PC-9 (cell line): ENCODE data around the gene KRT16. TPM values are rescaled to one million over a fixed set of nuclear protein-coding genes. Genes with fewer than 3 reads are reported as not detected.
"Not testable (repeated sequence)": the region's sequence is repeated elsewhere in the genome, so short reads cannot be mapped to it uniquely, and the experiment has no call there.

Experiments used
- BruUV-seq: library from RNA; stranded (reverse); fragments of 400-500 nt; replicated peaks from 2 replicates; lab custom pipeline; 2021; lab: Mats Ljungman, UMichigan
- CTCF ChIA-PET: fragments of 300-600 bp; sonication (Branson Sonifier 250); formaldehyde crosslinking; loops from one replicate; lab custom pipeline; 2022; ENCODE audit warnings: antibody characterized with exemption; lab: Charles Lee
- POLR2A ChIA-PET: fragments of 300-600 bp; sonication (Branson Sonifier 250); formaldehyde crosslinking; loops from one replicate; lab custom pipeline; 2022; ENCODE audit warnings: antibody characterized with exemption; ENCODE audit not compliant: unreplicated experiment; lab: Charles Lee
- DNase-seq, 2 experiments: peaks; one replicate each; pipeline versions ENCODE4 v3.0.0 to v3.0.0-alpha.2; 2015 to 2022; ENCODE audit warnings: mixed read lengths in 1 of 2
- H2AFZ ChIP-seq: fragments of 200-600 bp; sonication (generic); 2 replicates; pipeline ENCODE4 v1.8.1; 2017; ENCODE audit warnings: antibody characterized with exemption
- H3F3A ChIP-seq: fragments of 200-600 bp; sonication (generic); 2 replicates; pipeline ENCODE4 v1.8.1; 2017; ENCODE audit warnings: antibody characterized with exemption, mild to moderate bottlenecking, low read depth; ENCODE audit not compliant: insufficient read depth
- H3K27ac ChIP-seq: fragments of 200-600 bp; sonication (generic); 2 replicates; pipeline ENCODE4 v1.6.1; 2016; ENCODE audit warnings: mixed run types
- H3K27me3 ChIP-seq: fragments of 200-600 bp; sonication (generic); 2 replicates; pipeline ENCODE4 v1.6.1; 2016; ENCODE audit warnings: low read depth, mixed run types; ENCODE audit not compliant: insufficient read depth
- H3K36me3 ChIP-seq: fragments of 200-600 bp; sonication (generic); 2 replicates; pipeline ENCODE4 v1.6.1; 2016; ENCODE audit warnings: low read depth, mixed run types
- H3K4me1 ChIP-seq: fragments of 200-600 bp; sonication (generic); replicated peaks from 2 replicates; pipeline ENCODE4 v1.6.1; 2016; ENCODE audit warnings: mixed run types; ENCODE audit not compliant: insufficient read depth
- H3K4me2 ChIP-seq: fragments of 200-600 bp; sonication (generic); 2 replicates; pipeline ENCODE4 v1.6.1; 2017; ENCODE audit warnings: mixed run types
- H3K4me3 ChIP-seq: fragments of 200-600 bp; sonication (generic); 2 replicates; pipeline ENCODE4 v1.6.1; 2016; ENCODE audit warnings: mixed run types
- H3K79me2 ChIP-seq: fragments of 200-600 bp; sonication (generic); 2 replicates; pipeline ENCODE4 v1.6.1; 2017; ENCODE audit warnings: low read depth, mixed run types
- H3K9me2 ChIP-seq: fragments of 200-600 bp; sonication (generic); 2 replicates; pipeline ENCODE4 v1.8.1; 2017; ENCODE audit warnings: mild to moderate bottlenecking; ENCODE audit not compliant: insufficient read depth
- H3K9me3 ChIP-seq: fragments of 200-600 bp; sonication (generic); 2 replicates; pipeline ENCODE4 v1.8.1; 2016; ENCODE audit warnings: low read depth; ENCODE audit not compliant: insufficient read depth
- H4K20me1 ChIP-seq: fragments of 200-600 bp; sonication (generic); 2 replicates; pipeline ENCODE4 v1.8.1; 2017; ENCODE audit not compliant: insufficient read depth
- CTCF ChIP-seq: fragments of 200-600 bp; sonication (generic); conservative IDR thresholded peaks from 2 replicates; pipeline ENCODE4 v1.6.1; 2017; ENCODE audit warnings: mixed run types, antibody characterized with exemption, mild to moderate bottlenecking, moderate library complexity
- EZH2 ChIP-seq: fragments of 200-600 bp; sonication (generic); IDR thresholded peaks from 2 replicates; pipeline ENCODE4 v1.8.0; 2017; ENCODE audit warnings: antibody characterized with exemption, low read depth
- intact Hi-C: fragments of 100-400 bp; cut with micrococcal nuclease; formaldehyde crosslinking; loops from one replicate; pipeline ENCODE4 v1.10.0; 2022; ENCODE audit not compliant: unreplicated experiment
- total RNA-seq: library from RNA; stranded (reverse); gene quantifications from 2 replicates; pipeline ENCODE4 v1.2.3, GENCODE V29; 2021

Gene KRT16
- total RNA-seq, 1 experiment from 2014 or later = 41.7 TPM

- H3K27ac ChIP-seq = no peak overlapping the region
- no peaks in the 10 kb centered on the region for H3K36me3 ChIP-seq
- H4K20me1 ChIP-seq = no peaks in the 10 kb centered on the region
- no peaks in the 10 kb centered on the region for H3K9me3 ChIP-seq
- intact Hi-C loops = loop anchor here (2.0 to 5.0 kb wide), 2 partner anchors 22 to 845 kb away; partner anchors contain the start of gene KRT17
- H2AFZ ChIP-seq = no peak overlapping the region
- peaks cover 44% of the 10 kb centered on the region for H3K4me1 ChIP-seq
- ChIA-PET POLR2A (interaction anchor here (0.6 kb wide), 1 partner anchor 67 kb away, joined by 3 read pairs; no protein-coding TSS in a partner anchor), CTCF (interaction anchor here (0.6 to 2.7 kb wide), 4 partner anchors 14 to 111 kb away, joined by 3 to 47 read pairs (median 10); no protein-coding TSS in a partner anchor)
- TF ChIP-seq CTCF (no peak), EZH2 (no peak)
- H3K4me3 ChIP-seq = no peak overlapping the region
- H3K4me2 ChIP-seq = peak overlapping the region; percentile 88
- DNase-seq = no peak
- H3K79me2 ChIP-seq = peaks cover 5% of the 10 kb centered on the region; the same call in 1 of the 2 replicates
- H3K27me3 ChIP-seq = no peaks in the 10 kb centered on the region
- H3K9me2 ChIP-seq = no peaks in the 10 kb centered on the region
- peaks cover 20% of the 10 kb centered on the region for H3F3A ChIP-seq
- BruUV-seq = no TSS peak
These were observed 34.7 kb upstream of the KRT16 start for GRCh38 chr17:41647038-41647813.

- peaks cover 9% of the 10 kb centered on the region for H3F3A ChIP-seq
- no peak overlapping the region for H3K4me3 ChIP-seq
- H3K9me3 ChIP-seq = no peaks in the 10 kb centered on the region
- H3K27me3 ChIP-seq = no peaks in the 10 kb centered on the region
- no peak overlapping the region for H3K27ac ChIP-seq
- ChIA-PET POLR2A (no interaction called here), CTCF (no interaction called here)
- no peak for DNase-seq
- no peak overlapping the region for H3K4me2 ChIP-seq
- peaks cover 16% of the 10 kb centered on the region for H3K4me1 ChIP-seq
- no peaks in the 10 kb centered on the region for H3K36me3 ChIP-seq
- no peaks in the 10 kb centered on the region for H3K9me2 ChIP-seq
- H4K20me1 ChIP-seq = no peaks in the 10 kb centered on the region
- no TSS peak for BruUV-seq
- intact Hi-C loops = no loop called here
- H3K79me2 ChIP-seq = no peaks in the 10 kb centered on the region
- TF ChIP-seq CTCF (no peak), EZH2 (no peak)
- no peak overlapping the region for H2AFZ ChIP-seq
These were observed 29.9 kb upstream of the KRT16 start for GRCh38 chr17:41642252-41643156.

- H3K36me3 ChIP-seq, POLR2A ChIA-PET, DNase-seq, H3K9me3 ChIP-seq, H2AFZ ChIP-seq, H3K27me3 ChIP-seq, H4K20me1 ChIP-seq, H3F3A ChIP-seq, H3K4me2 ChIP-seq, H3K4me1 ChIP-seq, H3K27ac ChIP-seq, H3K9me2 ChIP-seq, H3K4me3 ChIP-seq, H3K79me2 ChIP-seq, CTCF ChIA-PET, intact Hi-C loops, BruUV-seq: not testable (repeated sequence)
These were observed 28.0 kb upstream of the KRT16 start for GRCh38 chr17:41640596-41640995.
